Calu3 (cell line): ENCODE results near the gene AGPAT3. TPM values are rescaled to one million over a fixed set of nuclear protein-coding genes. Genes with fewer than 3 reads are reported as not detected.
A peak's percentile ranks its signal among the peaks of the same experiment; 100 is the strongest.

Source experiments
- BruUV-seq: library from RNA; stranded (reverse); fragments of 400-500 nt; replicated peaks from 2 replicates; lab custom pipeline; 2021; lab: Mats Ljungman, UMichigan
- CTCF ChIA-PET: fragments of 300-600 bp; sonication (Branson Sonifier 250); formaldehyde crosslinking; loops from one replicate; lab custom pipeline; 2022; ENCODE audit warnings: antibody characterized with exemption; lab: Charles Lee
- DNase-seq: peaks from one replicate; pipeline ENCODE4 v3.0.0; 2022
- H3K27ac Mint-ChIP-seq: one replicate; pipeline ENCODE4 v1.8.0; 2022; ENCODE audit warnings: mixed read lengths; ENCODE audit not compliant: unreplicated experiment
- H3K27me3 Mint-ChIP-seq: one replicate; pipeline ENCODE4 v1.8.0; 2022; ENCODE audit warnings: mixed read lengths; ENCODE audit not compliant: unreplicated experiment
- H3K36me3 Mint-ChIP-seq: one replicate; pipeline ENCODE4 v1.8.0; 2022; ENCODE audit warnings: mild to moderate bottlenecking, moderate library complexity, mixed read lengths; ENCODE audit not compliant: insufficient read depth, unreplicated experiment
- H3K4me1 Mint-ChIP-seq: one replicate; pipeline ENCODE4 v1.8.0; 2022; ENCODE audit warnings: mild to moderate bottlenecking, low read depth, mixed read lengths; ENCODE audit not compliant: unreplicated experiment
- H3K4me3 Mint-ChIP-seq: one replicate; pipeline ENCODE4 v1.8.0; 2022; ENCODE audit warnings: mild to moderate bottlenecking, low read depth, moderate library complexity, mixed read lengths; ENCODE audit not compliant: unreplicated experiment
- H3K9me3 Mint-ChIP-seq: one replicate; pipeline ENCODE4 v1.8.0; 2022; ENCODE audit warnings: low read depth, mixed read lengths; ENCODE audit not compliant: unreplicated experiment
- CTCF ChIP-seq: fragments of 200-600 bp; IDR thresholded peaks from one replicate; pipeline ENCODE4 v1.8.0; 2022; ENCODE audit warnings: antibody characterized with exemption; ENCODE audit not compliant: unreplicated experiment
- intact Hi-C: fragments of 100-400 bp; cut with micrococcal nuclease; formaldehyde crosslinking; loops from one replicate; pipeline ENCODE4 v1.10.0; 2022; ENCODE audit not compliant: unreplicated experiment
- total RNA-seq: library from RNA; stranded (reverse); gene quantifications from 2 replicates; pipeline ENCODE4 v1.2.3, GENCODE V29; 2022

AGPAT3 gene
- total RNA-seq, 1 experiment from 2014 or later: 61.2 TPM

- intact Hi-C loops: no loop called here
- peak; percentile 17 for DNase-seq
- TF ChIP-seq CTCF: no peak
- no peak overlapping the region for H3K4me3 Mint-ChIP-seq
- H3K36me3 Mint-ChIP-seq: peaks cover 13% of the 10 kb centered on the region
- no peaks in the 10 kb centered on the region for H3K27me3 Mint-ChIP-seq
- no peaks in the 10 kb centered on the region for H3K9me3 Mint-ChIP-seq
- H3K27ac Mint-ChIP-seq: no peak overlapping the region
- CTCF ChIA-PET: interaction anchor here (0.7 to 0.9 kb wide), 2 partner anchors 12 to 190 kb away, joined by 3 to 6 read pairs; no protein-coding TSS in a partner anchor
- no TSS peak for BruUV-seq
- peaks cover 30% of the 10 kb centered on the region for H3K4me1 Mint-ChIP-seq
Observed at GRCh38 chr21:43880111-43880985, 15.3 kb downstream of the AGPAT3 start.

GRCh38 chr21:43881283-43881682, 16.3 kb downstream of the AGPAT3 start:
- CTCF ChIA-PET: interaction anchor here (0.6 kb wide), 1 partner anchor 278 kb away, joined by 3 read pairs; no protein-coding TSS in a partner anchor
- no peak for TF ChIP-seq CTCF
- Mint-ChIP-seq H3K27me3 (no peaks in the 10 kb centered on the region), H3K36me3 (peaks cover 13% of the 10 kb centered on the region), H3K4me1 (peaks cover 30% of the 10 kb centered on the region), H3K9me3 (no peaks in the 10 kb centered on the region), H3K27ac (no peak overlapping the region), H3K4me3 (no peak overlapping the region)
- no peak for DNase-seq
- no TSS peak for BruUV-seq
- intact Hi-C loops: no loop called here

- H3K4me3 Mint-ChIP-seq: no peak overlapping the region
- no peak for TF ChIP-seq CTCF
- no peak for DNase-seq
- intact Hi-C loops: no loop called here
- H3K36me3 Mint-ChIP-seq: peaks cover 13% of the 10 kb centered on the region
- no peaks in the 10 kb centered on the region for H3K27me3 Mint-ChIP-seq
- CTCF ChIA-PET: interaction anchor here (0.6 kb wide), 1 partner anchor 279 kb away, joined by 3 read pairs; no protein-coding TSS in a partner anchor
- H3K4me1 Mint-ChIP-seq: peaks cover 30% of the 10 kb centered on the region
- no peaks in the 10 kb centered on the region for H3K9me3 Mint-ChIP-seq
- no TSS peak for BruUV-seq
- H3K27ac Mint-ChIP-seq: no peak overlapping the region
Observed at GRCh38 chr21:43881935-43882334, 16.9 kb downstream of the AGPAT3 start.

GRCh38 chr21:43882952-43883545, 18.0 kb downstream of the AGPAT3 start:
- CTCF ChIA-PET: no interaction called here
- H3K4me3 Mint-ChIP-seq: no peak overlapping the region
- H3K27me3 Mint-ChIP-seq: no peaks in the 10 kb centered on the region
- H3K4me1 Mint-ChIP-seq: peaks cover 29% of the 10 kb centered on the region
- H3K9me3 Mint-ChIP-seq: no peaks in the 10 kb centered on the region
- DNase-seq: no peak
- intact Hi-C loops: no loop called here
- no peak for TF ChIP-seq CTCF
- peaks cover 13% of the 10 kb centered on the region for H3K36me3 Mint-ChIP-seq
- BruUV-seq: no TSS peak
- H3K27ac Mint-ChIP-seq: no peak overlapping the region
